Measurements from ENCODE around the gene GRAMD2B. TPM values are rescaled to one million over a fixed set of nuclear protein-coding genes. Genes with fewer than 3 reads are reported as not detected.

The GRAMD2B gene
- total RNA-seq, 1 donor from 2014 or later = 15.0 TPM

- TF ChIP-seq, protein P1, sequence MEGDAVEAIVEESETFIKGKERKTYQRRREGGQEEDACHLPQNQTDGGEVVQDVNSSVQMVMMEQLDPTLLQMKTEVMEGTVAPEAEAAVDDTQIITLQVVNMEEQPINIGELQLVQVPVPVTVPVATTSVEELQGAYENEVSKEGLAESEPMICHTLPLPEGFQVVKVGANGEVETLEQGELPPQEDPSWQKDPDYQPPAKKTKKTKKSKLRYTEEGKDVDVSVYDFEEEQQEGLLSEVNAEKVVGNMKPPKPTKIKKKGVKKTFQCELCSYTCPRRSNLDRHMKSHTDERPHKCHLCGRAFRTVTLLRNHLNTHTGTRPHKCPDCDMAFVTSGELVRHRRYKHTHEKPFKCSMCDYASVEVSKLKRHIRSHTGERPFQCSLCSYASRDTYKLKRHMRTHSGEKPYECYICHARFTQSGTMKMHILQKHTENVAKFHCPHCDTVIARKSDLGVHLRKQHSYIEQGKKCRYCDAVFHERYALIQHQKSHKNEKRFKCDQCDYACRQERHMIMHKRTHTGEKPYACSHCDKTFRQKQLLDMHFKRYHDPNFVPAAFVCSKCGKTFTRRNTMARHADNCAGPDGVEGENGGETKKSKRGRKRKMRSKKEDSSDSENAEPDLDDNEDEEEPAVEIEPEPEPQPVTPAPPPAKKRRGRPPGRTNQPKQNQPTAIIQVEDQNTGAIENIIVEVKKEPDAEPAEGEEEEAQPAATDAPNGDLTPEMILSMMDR (IDR thresholded peaks at IDR 0.05; ENCODE audit: unreplicated experiment) = no peak
- DNase-seq (ENCODE audit: low spot score in 2 of 2, unreplicated experiment in 2 of 2) = no peak
- H3K27me3 Mint-ChIP-seq (ENCODE audit: low read depth) = no peaks in the 10 kb centered on the region
- H3K4me3 Mint-ChIP-seq = no peak overlapping the region
- H3K9me3 Mint-ChIP-seq = peaks cover 6% of the 10 kb centered on the region
- peaks cover 10% of the 10 kb centered on the region for H3K36me3 Mint-ChIP-seq
- H3K27ac Mint-ChIP-seq = peak overlapping the region; percentile 25
- peaks cover 30% of the 10 kb centered on the region for H3K4me1 Mint-ChIP-seq
These were observed 22.4 kb downstream of the GRAMD2B start for GRCh38 chr5:126445502-126446174.

DNA sequence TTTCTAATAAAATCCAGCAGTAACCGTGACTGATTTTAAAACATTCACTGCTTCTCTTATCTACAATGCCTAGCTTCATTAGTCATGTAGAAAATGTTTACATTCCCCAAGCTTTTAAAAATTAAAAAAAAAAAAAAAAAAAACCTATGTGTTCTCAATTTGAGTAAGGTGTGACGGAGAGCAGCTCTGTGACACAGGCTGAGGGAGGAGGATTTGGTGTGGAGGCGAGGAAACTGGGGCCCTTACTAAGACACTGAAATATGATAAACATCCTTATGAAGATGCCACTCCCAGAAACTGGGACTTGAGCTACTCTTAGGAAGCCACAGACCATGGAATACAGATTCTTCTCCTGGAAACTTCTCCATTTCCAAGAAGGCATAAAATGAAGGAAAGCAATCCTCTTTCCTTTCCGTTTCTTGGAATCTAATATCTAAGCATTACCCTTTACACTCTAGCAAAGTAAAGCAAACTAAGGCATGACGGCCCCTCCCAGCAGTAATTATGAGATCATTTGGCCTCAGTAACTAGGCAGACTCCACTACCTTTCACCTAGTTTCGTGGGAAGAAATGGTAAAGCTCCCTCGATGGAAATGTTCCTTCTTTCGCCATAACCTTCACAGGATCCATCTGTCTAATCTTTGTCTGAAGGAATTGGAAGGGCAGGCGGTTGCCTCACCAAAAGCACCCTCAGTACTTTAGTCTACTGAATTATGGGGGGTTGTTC lies 23.5 kb downstream of the GRAMD2B start:
- peaks cover 6% of the 10 kb centered on the region for H3K9me3 Mint-ChIP-seq
- TF ChIP-seq, protein P1 (IDR thresholded peaks at IDR 0.05; ENCODE audit: unreplicated experiment) = no peak
- peaks cover 30% of the 10 kb centered on the region for H3K4me1 Mint-ChIP-seq
- peaks cover 14% of the 10 kb centered on the region for H3K36me3 Mint-ChIP-seq
- H3K4me3 Mint-ChIP-seq = no peak overlapping the region
- H3K27me3 Mint-ChIP-seq (ENCODE audit: low read depth) = no peaks in the 10 kb centered on the region
- peak overlapping the region; percentile 92 for H3K27ac Mint-ChIP-seq
- no peak for DNase-seq (ENCODE audit: low spot score in 2 of 2, unreplicated experiment in 2 of 2)

GRCh38 chr5:126448720-126449119 lies 25.5 kb downstream of the GRAMD2B start:
- Mint-ChIP-seq H3K9me3 (peaks cover 9% of the 10 kb centered on the region), H3K36me3 (peaks cover 25% of the 10 kb centered on the region), H3K27me3 (ENCODE audit: low read depth) (no peaks in the 10 kb centered on the region), H3K27ac (no peak overlapping the region), H3K4me1 (peaks cover 30% of the 10 kb centered on the region), H3K4me3 (no peak overlapping the region)
- TF ChIP-seq, protein P1 (IDR thresholded peaks at IDR 0.05; ENCODE audit: unreplicated experiment) = no peak
- no peak for DNase-seq (ENCODE audit: low spot score in 2 of 2, unreplicated experiment in 2 of 2)

- no peak for DNase-seq (ENCODE audit: low spot score in 2 of 2, unreplicated experiment in 2 of 2)
- H3K4me3 Mint-ChIP-seq = no peak overlapping the region
- H3K27ac Mint-ChIP-seq = peak overlapping the region; percentile 65
- H3K27me3 Mint-ChIP-seq (ENCODE audit: low read depth) = no peaks in the 10 kb centered on the region
- peaks cover 30% of the 10 kb centered on the region for H3K4me1 Mint-ChIP-seq
- TF ChIP-seq, protein P1 (IDR thresholded peaks at IDR 0.05; ENCODE audit: unreplicated experiment) = no peak
- H3K36me3 Mint-ChIP-seq = peaks cover 27% of the 10 kb centered on the region
- H3K9me3 Mint-ChIP-seq = peaks cover 9% of the 10 kb centered on the region
These were observed 26.6 kb downstream of the GRAMD2B start for GRCh38 chr5:126449751-126450271.

GRCh38 chr5:126450346-126450745 lies 27.1 kb downstream of the GRAMD2B start:
- H3K4me1 Mint-ChIP-seq = peaks cover 27% of the 10 kb centered on the region
- H3K9me3 Mint-ChIP-seq = peaks cover 3% of the 10 kb centered on the region
- peak overlapping the region; percentile 65 for H3K27ac Mint-ChIP-seq
- DNase-seq (ENCODE audit: low spot score in 2 of 2, unreplicated experiment in 2 of 2) = no peak
- H3K4me3 Mint-ChIP-seq = no peak overlapping the region
- TF ChIP-seq, protein P1 (IDR thresholded peaks at IDR 0.05; ENCODE audit: unreplicated experiment) = no peak
- H3K36me3 Mint-ChIP-seq = peaks cover 22% of the 10 kb centered on the region
- no peaks in the 10 kb centered on the region for H3K27me3 Mint-ChIP-seq (ENCODE audit: low read depth)
